Tibial nerve (tissue), 4 donors: ENCODE results near the gene TRIM52. TPM values are rescaled to one million over a fixed set of nuclear protein-coding genes. Genes with fewer than 3 reads are reported as not detected.

Experiments
- DNase-seq, 2 donors: peaks; one replicate each; pipeline ENCODE4 v3.0.0-alpha.2; 2019; ENCODE audit warnings: low spot score in 2 of 2
- H3K27ac ChIP-seq, 4 donors: fragments of 200-600 bp; sonication (generic) in 3 of 4; one replicate each; pipeline ENCODE4 v1.5.1; 2017 to 2019; ENCODE audit warnings: mild to moderate bottlenecking in 1 of 4
- H3K27me3 ChIP-seq, 2 donors: fragments of 200-600 bp; sonication (generic) in 1 of 2; one replicate each; pipeline versions ENCODE4 v1.5.1 to v1.6.0; 2017 to 2019
- H3K36me3 ChIP-seq, 3 donors: fragments of 200-600 bp; sonication (generic); one replicate each; pipeline ENCODE4 v1.5.1; 2018 to 2019
- H3K4me1 ChIP-seq, 4 donors: fragments of 200-600 bp; sonication (generic) in 3 of 4; one replicate each; pipeline ENCODE4 v1.5.1; 2017 to 2019
- H3K4me3 ChIP-seq, 4 donors: fragments of 200-600 bp; sonication (generic) in 3 of 4; one replicate each; pipeline ENCODE4 v1.5.1; 2017 to 2019; ENCODE audit warnings: mild to moderate bottlenecking in 1 of 4, moderate library complexity in 1 of 4
- H3K9me3 ChIP-seq, 4 donors: fragments of 200-600 bp; sonication (generic) in 3 of 4; one replicate each; pipeline ENCODE4 v1.5.1; 2017 to 2019
- EP300 ChIP-seq, 2 donors: sonication (generic); formaldehyde crosslinking; IDR thresholded peaks; one replicate each; pipeline ENCODE4 v1.6.1; 2017; ENCODE audit warnings: antibody characterized with exemption in 2 of 2, mild to moderate bottlenecking in 1 of 2
- POLR2A ChIP-seq, 2 donors: fragments of 450-650 bp; IDR thresholded peaks; one replicate each; pipeline ENCODE4 v1.6.1; 2017; ENCODE audit warnings: antibody characterized with exemption in 2 of 2, mild to moderate bottlenecking in 2 of 2, moderate library complexity in 2 of 2
- WGBS, 2 donors: methylation state at CpG; one replicate each; pipeline ENCODE4 v1.1.5; 2018; 5-methylcytosine and 5-hydroxymethylcytosine counted together
- small RNA-seq: library from RNA; depleted of rRNA; stranded (forward); fragments of <200 nt; gene quantifications from one replicate; pipeline ENCODE3, GENCODE V24; 2016
- total RNA-seq, 4 donors: library from RNA; depleted of rRNA; stranded (reverse); fragments of >200 nt; gene quantifications; one replicate each; pipeline ENCODE4 v1.1.0, GENCODE V29; 2016
- TF ChIP-seq, protein P1 (sequence below), 5 experiments: fragments of 200-600 bp in 3 of 5; fragments of 450-650 bp in 2 of 5; sonication (generic) in 3 of 5; IDR thresholded peaks; one replicate each; pipeline ENCODE4 v1.5.1; 2016 to 2019; ENCODE audit warnings: antibody characterized with exemption in 5 of 5, mild to moderate bottlenecking in 3 of 5, moderate library complexity in 2 of 5

TRIM52 gene
- total RNA-seq, 4 donors from 2014 or later, result 12.3 to 20.3 (median 16.4) TPM

DNA sequence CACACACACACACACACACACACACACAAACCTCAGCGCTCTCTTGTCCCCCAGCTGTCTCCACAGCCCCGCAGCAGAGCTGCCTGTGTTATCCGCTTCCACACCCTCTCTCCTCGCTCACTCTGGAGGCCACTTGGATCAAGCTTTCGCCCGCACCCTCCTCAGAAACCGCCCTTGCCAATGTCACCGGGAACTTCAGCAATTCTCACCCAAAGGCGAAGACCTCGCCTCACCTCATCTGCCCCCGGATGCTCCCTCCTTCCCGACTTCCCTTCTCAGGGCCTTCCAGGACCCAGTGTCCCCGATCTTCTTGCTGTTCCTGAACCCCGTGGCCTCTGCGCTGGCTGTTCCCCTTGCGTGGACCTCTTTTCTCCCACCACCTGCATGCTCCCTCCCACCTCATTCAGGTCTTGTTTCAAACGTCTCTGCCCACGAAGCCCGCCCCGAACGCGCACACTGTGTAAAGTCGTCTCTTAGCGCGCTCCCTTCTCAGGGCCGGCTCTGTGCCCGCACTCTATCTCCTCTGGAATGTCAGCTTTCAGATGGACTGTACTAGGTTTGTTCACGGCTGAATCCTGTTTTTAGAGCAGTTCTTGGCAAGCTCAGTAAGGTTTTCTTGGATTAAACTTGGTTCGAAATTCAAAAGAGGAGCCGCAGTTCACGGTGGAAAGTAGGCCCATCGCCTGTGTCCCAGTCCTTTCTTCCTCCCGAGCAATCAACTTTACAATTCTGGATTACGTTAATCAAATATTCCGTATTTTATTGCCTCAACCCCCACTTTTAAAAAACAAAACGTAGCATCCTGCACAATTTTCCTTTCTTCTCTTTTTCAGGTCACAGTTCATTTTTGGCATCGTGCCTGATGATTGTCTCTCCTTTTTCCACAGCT, 54.9 kb downstream of the TRIM52 start:
- peak overlapping the region; percentile 61 to 83 (median 72) for H3K4me3 ChIP-seq
- TF ChIP-seq POLR2A (IDR thresholded peaks at IDR 0.05) (no peak), EP300 (IDR thresholded peaks at IDR 0.05) (no peak)
- TF ChIP-seq, protein P1, sequence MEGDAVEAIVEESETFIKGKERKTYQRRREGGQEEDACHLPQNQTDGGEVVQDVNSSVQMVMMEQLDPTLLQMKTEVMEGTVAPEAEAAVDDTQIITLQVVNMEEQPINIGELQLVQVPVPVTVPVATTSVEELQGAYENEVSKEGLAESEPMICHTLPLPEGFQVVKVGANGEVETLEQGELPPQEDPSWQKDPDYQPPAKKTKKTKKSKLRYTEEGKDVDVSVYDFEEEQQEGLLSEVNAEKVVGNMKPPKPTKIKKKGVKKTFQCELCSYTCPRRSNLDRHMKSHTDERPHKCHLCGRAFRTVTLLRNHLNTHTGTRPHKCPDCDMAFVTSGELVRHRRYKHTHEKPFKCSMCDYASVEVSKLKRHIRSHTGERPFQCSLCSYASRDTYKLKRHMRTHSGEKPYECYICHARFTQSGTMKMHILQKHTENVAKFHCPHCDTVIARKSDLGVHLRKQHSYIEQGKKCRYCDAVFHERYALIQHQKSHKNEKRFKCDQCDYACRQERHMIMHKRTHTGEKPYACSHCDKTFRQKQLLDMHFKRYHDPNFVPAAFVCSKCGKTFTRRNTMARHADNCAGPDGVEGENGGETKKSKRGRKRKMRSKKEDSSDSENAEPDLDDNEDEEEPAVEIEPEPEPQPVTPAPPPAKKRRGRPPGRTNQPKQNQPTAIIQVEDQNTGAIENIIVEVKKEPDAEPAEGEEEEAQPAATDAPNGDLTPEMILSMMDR (IDR thresholded peaks at IDR 0.05), result no peak
- no peaks in the 10 kb centered on the region for H3K9me3 ChIP-seq
- H3K27me3 ChIP-seq, result no peaks in the 10 kb centered on the region
- WGBS, 2 donors, result 27 to 28% methylated on average over 37 of the region's 37 CpGs
- H3K4me1 ChIP-seq, result peaks cover 0 to 37% (median 13%) of the 10 kb centered on the region in 4 donors
- peak overlapping the region; percentile 22 to 92 (median 88) for H3K27ac ChIP-seq
- DNase-seq, result no peak
- no peaks in the 10 kb centered on the region for H3K36me3 ChIP-seq

Small RNA genes within 50 kb of the gene (small RNA-seq; reads per million reads assigned to genes)
- not detected for gene MIR4638
- gene RNU6-705P, result not detected
- gene SNORD95, result not detected
- gene SNORD96A, result not detected

Other genes starting within 250 kb of the TRIM52 start
- gene BTNL9, start 220.9 kb downstream of the TRIM52 start, total RNA-seq, result 10 to 100 TPM; 24.9 to 54.9 (median 47.5) TPM
- not detected for gene OR2V1, start 130.0 kb downstream of the TRIM52 start, total RNA-seq
- not detected for gene OR2V2, start 113.6 kb downstream of the TRIM52 start, total RNA-seq
- gene TRIM7, start 55.9 kb downstream of the TRIM52 start, total RNA-seq, result 10 to 100 TPM in 3 of 4 donors, 1 to 10 TPM in 1; 3.7 to 12.1 (median 10.6) TPM
- gene TRIM41, start 37.9 kb downstream of the TRIM52 start, total RNA-seq, result 10 to 100 TPM; 17.9 to 25.7 (median 22.7) TPM
- gene RACK1, start 17.2 kb downstream of the TRIM52 start, total RNA-seq, result 1,000 to 10,000 TPM; 1,722 to 2,174 (median 1,870) TPM
- 1 to 10 TPM in 1 of 4 donors, under 1 TPM in 2, not detected in 1; 0.59 to 3.3 (median 0.60) TPM for gene OR4F3, start 106.1 kb upstream of the TRIM52 start, total RNA-seq